ENCODE measurements around the gene NISCH. TPM values are rescaled to one million over a fixed set of nuclear protein-coding genes. Genes with fewer than 3 reads are reported as not detected.

Gene NISCH
- total RNA-seq, 1 experiment from 2014 or later, result 62.2 TPM

DNA sequence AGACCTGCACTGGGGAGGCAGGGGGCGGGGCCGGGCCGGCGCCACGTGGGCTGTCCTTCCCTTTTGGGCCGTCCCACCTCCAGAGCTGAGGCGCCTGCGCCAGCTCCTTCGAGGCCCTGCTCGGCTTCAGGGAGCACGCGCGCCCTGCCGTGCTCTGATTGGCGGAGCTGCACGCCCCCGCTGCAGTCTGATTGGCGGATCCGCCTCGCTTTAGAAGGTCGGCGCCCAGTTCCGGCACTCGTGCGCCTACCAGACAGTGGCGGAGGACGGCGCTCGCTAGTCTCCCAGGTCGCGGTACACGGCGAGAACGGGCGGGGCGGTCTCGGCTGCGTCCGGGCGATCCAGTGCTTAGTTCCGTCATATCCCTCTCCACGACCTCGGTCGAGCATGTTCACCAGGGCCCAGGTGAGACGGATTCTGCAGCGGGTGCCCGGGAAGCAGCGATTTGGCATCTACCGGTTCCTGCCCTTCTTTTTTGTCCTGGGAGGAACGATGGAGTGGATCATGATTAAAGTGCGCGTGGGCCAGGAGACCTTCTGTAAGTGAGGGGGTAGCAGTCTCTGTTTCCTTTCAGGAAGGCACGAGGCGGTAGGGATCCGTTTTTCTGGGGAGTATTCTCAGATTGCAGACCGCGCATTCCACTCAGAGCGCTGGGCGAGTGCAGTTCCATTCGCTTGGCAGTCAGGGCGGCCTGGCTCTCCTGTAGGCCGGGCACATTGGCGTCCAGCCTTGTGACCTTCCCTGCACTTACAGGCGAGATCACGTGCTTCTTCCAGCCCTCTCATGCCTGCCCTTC lies 81.2 kb downstream of the NISCH start, which contains the start of gene UQCC5:
Gene UQCC5 (plus strand): TSS at position 237 of the 796 bp plus-strand sequence. CDS start 151 bp downstream, at position 388.
- no peak for TF ChIP-seq CTCF (IDR thresholded peaks at IDR 0.05; ENCODE audit: insufficient read depth in 1 of 2, low read depth in 1 of 2, low read length in 1 of 2, severe bottlenecking in 1 of 2, unreplicated experiment in 1 of 2)

GRCh38 chr3:52537165-52537620 lies 81.8 kb downstream of the NISCH start:
- no peak for TF ChIP-seq CTCF (IDR thresholded peaks at IDR 0.05; ENCODE audit: insufficient read depth in 1 of 2, low read depth in 1 of 2, low read length in 1 of 2, severe bottlenecking in 1 of 2, unreplicated experiment in 1 of 2)
- Histone ChIP-seq H3K4me3 (ENCODE audit: low read depth, low read length) (peak overlapping the region; percentile 82), H3K9me3 (no peaks in the 10 kb centered on the region), H3K27me3 (replicated peaks; ENCODE audit: control insufficient read depth, insufficient read depth, low read length) (no peaks in the 10 kb centered on the region), H3K4me1 (peaks cover 22% of the 10 kb centered on the region; the same call in 1 of the 2 replicates), H3K36me3 (ENCODE audit: control insufficient read depth, insufficient read depth, low read length) (no peaks in the 10 kb centered on the region)
- ChIA-PET POLR2A (no interaction called here), CTCF (no interaction called here)
- Mint-ChIP-seq H3K27me3 (ENCODE audit: insufficient read depth, unreplicated experiment) (no peaks in the 10 kb centered on the region), H3K27ac (ENCODE audit: unreplicated experiment) (peak overlapping the region; percentile 97), H3K4me1 (ENCODE audit: low read depth, unreplicated experiment) (peaks cover 32% of the 10 kb centered on the region), H3K9me3 (ENCODE audit: unreplicated experiment) (no peaks in the 10 kb centered on the region), H3K36me3 (ENCODE audit: insufficient read depth, unreplicated experiment) (peaks cover 70% of the 10 kb centered on the region), H3K4me3 (ENCODE audit: unreplicated experiment) (peak overlapping the region; percentile 98)
- intact Hi-C loops (cut with micrococcal nuclease; ENCODE audit: unreplicated experiment), result loop anchor here (10.0 kb wide), 3 partner anchors 82 to 508 kb away; partner anchors contain the start of genes GNL3, NISCH, PBRM1 and SFMBT1
- no peak for DNase-seq
- BruUV-seq (replicated peaks), result TSS peak; percentile 68

More for the DNA sequence above, 81.2 kb downstream of the NISCH start, which contains the start of gene UQCC5:
- H3K9me3 Mint-ChIP-seq (ENCODE audit: unreplicated experiment), result no peaks in the 10 kb centered on the region
- H3K36me3 ChIP-seq (ENCODE audit: control insufficient read depth, insufficient read depth, low read length), result no peaks in the 10 kb centered on the region
- DNase-seq, result peak; percentile 98
- no peaks in the 10 kb centered on the region for H3K27me3 Mint-ChIP-seq (ENCODE audit: insufficient read depth, unreplicated experiment)
- peak within 1 kb of the TSS; percentile 97 for H3K27ac Mint-ChIP-seq (ENCODE audit: unreplicated experiment)
- H3K4me1 Mint-ChIP-seq (ENCODE audit: low read depth, unreplicated experiment), result peaks cover 32% of the 10 kb centered on the region
- peaks cover 28% of the 10 kb centered on the region; the same call in 1 of the 2 replicates for H3K4me1 ChIP-seq
- H3K4me3 ChIP-seq (ENCODE audit: low read depth, low read length), result peak within 1 kb of the TSS; percentile 82
- intact Hi-C loops (cut with micrococcal nuclease; ENCODE audit: unreplicated experiment), result loop anchor here (1.0 to 10.0 kb wide), 4 partner anchors 17 to 508 kb away; partner anchors contain the start of genes GNL3, NISCH, PBRM1 and SFMBT1
- BruUV-seq (replicated peaks), result no TSS peak
- ChIA-PET CTCF (interaction anchor here (0.6 to 0.9 kb wide), 3 partner anchors 18 to 146 kb away, joined by 3 to 4 read pairs (median 3); no protein-coding TSS in a partner anchor), POLR2A (interaction anchor here (0.5 to 1.3 kb wide), 11 partner anchors 9 to 951 kb away, joined by 3 to 12 read pairs (median 4); partner anchors contain the start of gene SFMBT1)
- H3K27me3 ChIP-seq (replicated peaks; ENCODE audit: control insufficient read depth, insufficient read depth, low read length), result no peaks in the 10 kb centered on the region
- H3K9me3 ChIP-seq, result no peaks in the 10 kb centered on the region
- H3K36me3 Mint-ChIP-seq (ENCODE audit: insufficient read depth, unreplicated experiment), result peaks cover 64% of the 10 kb centered on the region
- peak within 1 kb of the TSS; percentile 98 for H3K4me3 Mint-ChIP-seq (ENCODE audit: unreplicated experiment)

DNA sequence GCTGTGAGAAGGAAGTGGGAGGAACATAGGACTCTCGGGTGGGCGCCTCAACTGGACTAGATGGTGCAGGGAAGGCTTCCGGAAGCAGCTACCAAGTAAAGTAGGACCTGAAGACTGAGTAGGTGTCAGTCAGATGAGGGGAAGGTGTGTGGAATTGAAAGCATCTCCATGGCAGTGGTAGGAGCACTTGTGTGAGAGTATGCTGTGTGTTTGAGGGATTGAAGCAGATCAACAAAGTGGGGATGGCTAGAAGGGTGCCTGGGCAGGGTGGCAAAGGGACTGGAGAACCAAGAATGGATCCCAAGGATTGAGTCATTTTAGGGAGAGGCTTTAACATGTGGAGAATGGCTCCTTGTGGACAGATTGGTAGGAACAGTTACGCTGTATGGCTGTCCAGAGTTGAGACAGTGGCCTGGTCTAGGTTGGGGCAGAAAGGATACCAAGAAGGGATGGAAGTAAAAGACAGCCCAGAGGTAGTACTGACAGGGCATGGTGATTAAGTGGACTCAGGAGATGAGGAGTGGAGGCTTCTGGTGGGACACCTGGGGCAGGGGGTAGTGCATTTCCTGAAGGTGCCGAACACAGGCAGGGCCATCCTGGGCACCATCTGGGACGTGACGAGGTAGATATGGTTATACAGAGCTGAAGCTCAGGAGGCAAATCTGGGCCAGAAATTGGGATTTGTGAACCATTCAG lies 82.5 kb downstream of the NISCH start:
- POLR2A ChIA-PET, result no interaction called here
- Histone ChIP-seq H3K9me3 (no peaks in the 10 kb centered on the region), H3K36me3 (ENCODE audit: control insufficient read depth, insufficient read depth, low read length) (no peaks in the 10 kb centered on the region), H3K4me3 (ENCODE audit: low read depth, low read length) (peak overlapping the region; percentile 82), H3K27me3 (replicated peaks; ENCODE audit: control insufficient read depth, insufficient read depth, low read length) (no peaks in the 10 kb centered on the region), H3K4me1 (peaks cover 17% of the 10 kb centered on the region; the same call in 1 of the 2 replicates)
- Mint-ChIP-seq H3K36me3 (ENCODE audit: insufficient read depth, unreplicated experiment) (peaks cover 72% of the 10 kb centered on the region), H3K4me1 (ENCODE audit: low read depth, unreplicated experiment) (peaks cover 32% of the 10 kb centered on the region), H3K27me3 (ENCODE audit: insufficient read depth, unreplicated experiment) (no peaks in the 10 kb centered on the region), H3K4me3 (ENCODE audit: unreplicated experiment) (peak overlapping the region; percentile 98), H3K9me3 (ENCODE audit: unreplicated experiment) (no peaks in the 10 kb centered on the region), H3K27ac (ENCODE audit: unreplicated experiment) (peak overlapping the region; percentile 97)
- intact Hi-C loops (cut with micrococcal nuclease; ENCODE audit: unreplicated experiment), result loop anchor here (10.0 kb wide), 3 partner anchors 83 to 507 kb away; partner anchors contain the start of genes GNL3, NISCH, PBRM1 and SFMBT1
- no peak for DNase-seq
- BruUV-seq (replicated peaks), result no TSS peak
- CTCF ChIA-PET, result no interaction called here
- no peak for TF ChIP-seq CTCF (IDR thresholded peaks at IDR 0.05; ENCODE audit: insufficient read depth in 1 of 2, low read depth in 1 of 2, low read length in 1 of 2, severe bottlenecking in 1 of 2, unreplicated experiment in 1 of 2)
